COLO668 (cell line): ENCODE data around the gene RPUSD1.

Experiments
- DNase-seq: peaks from one replicate; lab custom pipeline; 2025; ENCODE audit not compliant: unreplicated experiment; lab: John Stamatoyannopoulos, UW

The RPUSD1 gene

GRCh38 chr16:819336-820043, 31.3 kb upstream of the RPUSD1 start:
- no peak for DNase-seq

- DNase-seq, result no peak
Observed at GRCh38 chr16:818592-818991, 30.4 kb upstream of the RPUSD1 start.

- no peak for DNase-seq
Observed at GRCh38 chr16:818132-818531, 30.0 kb upstream of the RPUSD1 start.

DNA sequence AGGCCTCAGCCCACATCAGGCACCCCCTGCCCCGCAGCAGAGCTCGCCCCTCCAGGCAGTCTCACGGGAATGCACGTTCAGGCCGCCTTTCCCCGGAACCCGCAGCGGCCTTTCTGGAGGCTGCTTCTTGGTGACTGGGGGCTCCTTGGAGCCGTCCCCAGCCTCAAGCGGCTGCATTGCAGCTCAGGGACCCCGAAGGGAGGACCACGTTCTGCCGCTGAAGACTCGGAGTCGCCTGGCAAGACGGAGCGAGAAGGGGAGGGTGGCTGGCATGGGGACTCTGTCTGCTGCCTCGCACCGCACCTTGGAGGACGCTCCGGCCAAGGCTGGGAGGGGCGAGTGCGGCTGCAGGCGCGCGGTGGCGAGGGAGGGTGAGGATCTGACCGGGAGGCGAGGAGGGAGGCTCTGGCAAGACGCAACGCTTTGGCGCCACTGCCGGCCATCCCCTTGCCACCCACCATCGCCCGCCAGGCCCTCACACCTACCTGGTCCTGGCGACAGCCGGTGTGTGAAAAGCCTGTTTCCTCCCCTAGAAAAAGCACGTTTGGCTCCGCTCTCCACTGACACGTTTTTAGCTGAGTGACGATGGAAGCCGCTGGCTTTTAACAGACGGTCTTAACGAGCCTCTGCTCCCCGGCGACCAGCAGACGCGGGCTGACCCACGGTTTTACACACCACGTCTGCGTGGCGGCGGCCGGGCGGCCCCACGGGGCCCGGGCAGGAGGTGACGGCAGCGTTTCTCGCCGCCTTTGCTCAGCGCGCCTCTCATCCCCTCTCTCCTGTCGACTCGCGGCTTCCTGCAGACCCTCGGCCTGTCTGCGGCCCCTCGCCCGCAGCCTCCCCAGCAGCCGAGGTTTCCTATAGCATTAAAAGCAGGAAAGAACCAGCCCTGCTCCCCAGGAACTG, 29.1 kb upstream of the RPUSD1 start:
- DNase-seq, result no peak

DNA sequence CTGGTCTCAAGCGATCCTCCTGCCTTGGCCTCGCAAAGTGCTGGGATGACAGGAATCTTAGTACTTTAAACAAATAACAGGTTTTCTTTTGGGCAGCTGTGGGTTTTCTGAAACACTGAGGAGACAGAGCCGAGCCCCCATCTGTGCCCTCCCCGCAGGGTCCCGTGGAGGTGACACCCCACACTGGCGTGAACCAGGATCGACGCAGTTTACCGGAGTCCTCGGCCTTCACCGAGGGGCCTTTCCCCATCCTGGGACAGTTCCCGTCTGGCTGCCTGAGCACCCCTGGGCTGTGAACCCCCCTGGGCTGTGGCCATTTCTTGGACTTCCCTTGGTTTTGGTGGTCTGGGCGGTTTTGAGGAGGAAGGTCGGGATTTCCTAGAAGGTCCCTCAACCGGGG, 27.7 kb upstream of the RPUSD1 start:
- DNase-seq, result no peak

GRCh38 chr16:814974-815373, 26.8 kb upstream of the RPUSD1 start:
- no peak for DNase-seq

- no peak for DNase-seq
Observed at GRCh38 chr16:813916-814412, 25.8 kb upstream of the RPUSD1 start.

DNA sequence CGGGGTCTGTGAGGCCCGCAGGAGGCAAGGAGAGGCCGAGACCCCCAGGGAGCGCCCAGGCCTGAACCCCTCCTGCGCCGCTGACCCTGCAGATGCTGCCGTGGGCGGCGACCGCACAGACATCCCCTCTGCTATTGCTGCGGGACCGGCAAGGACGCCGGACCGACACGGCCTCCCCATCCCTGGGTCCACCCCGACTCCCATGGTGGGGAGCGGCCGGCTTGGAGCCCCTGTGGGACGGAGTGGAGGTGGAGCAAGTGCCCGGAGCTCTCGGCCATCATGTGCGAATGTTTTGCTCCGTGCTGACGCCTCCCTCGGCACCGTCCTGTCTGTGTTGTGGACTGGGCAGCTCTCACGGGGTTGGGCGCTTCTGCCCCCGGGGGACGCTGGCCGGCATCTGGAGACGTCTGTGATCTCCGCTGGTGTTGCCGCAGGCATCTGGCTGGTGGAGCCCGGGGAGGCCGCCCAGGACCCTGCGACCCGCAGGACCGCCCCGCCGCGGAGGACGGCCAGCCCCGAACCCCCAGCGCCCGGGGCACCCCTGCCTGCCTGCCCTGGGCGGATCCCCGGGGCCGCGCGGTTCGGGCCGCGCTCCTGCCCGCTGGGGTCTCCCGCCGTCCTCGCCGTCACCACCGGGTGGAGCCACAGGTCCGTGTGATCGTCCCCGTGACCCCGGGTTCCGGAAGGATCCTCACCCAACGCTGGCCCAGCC, 25.2 kb upstream of the RPUSD1 start:
- DNase-seq, result peak; percentile 49

GRCh38 chr16:808085-808386, 19.9 kb upstream of the RPUSD1 start:
- DNase-seq, result no peak

DNA sequence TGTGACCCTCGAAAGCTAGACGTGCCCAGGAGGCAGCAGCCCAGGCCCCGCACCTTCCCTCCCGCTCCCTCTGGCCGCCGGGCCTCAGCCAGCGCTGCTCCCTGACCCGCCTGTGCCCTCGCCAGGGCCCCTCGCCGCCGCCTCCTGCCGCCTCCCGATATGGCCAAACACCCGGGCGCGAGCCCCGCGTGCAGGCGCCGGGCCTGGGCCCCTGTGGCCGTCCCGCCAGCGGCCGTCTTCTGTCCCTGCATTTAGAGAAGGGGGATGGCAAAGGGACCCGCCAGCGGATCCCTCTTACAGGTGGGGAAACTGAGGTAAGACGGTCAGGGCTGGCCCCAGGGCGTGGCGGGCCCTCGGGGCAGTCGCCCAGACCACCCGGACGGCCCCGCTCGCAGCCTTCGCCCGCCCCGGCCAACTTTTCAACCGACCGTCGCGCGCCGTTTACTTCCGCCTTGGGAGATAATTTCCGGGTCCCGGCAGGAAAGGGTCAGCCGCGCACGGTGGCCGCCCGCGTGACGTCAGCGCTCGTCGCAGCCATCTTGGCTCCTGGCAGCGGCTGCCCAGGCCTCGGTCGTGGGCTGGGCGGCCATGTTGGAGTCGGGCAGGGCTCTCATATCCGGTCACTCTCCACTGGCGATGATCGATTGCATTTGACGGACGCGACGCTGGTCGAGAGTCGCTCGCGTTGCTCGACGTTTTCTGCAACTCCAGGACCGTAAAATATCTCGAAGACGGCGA, 19.3 kb upstream of the RPUSD1 start:
- peak; percentile 97 for DNase-seq

DNA sequence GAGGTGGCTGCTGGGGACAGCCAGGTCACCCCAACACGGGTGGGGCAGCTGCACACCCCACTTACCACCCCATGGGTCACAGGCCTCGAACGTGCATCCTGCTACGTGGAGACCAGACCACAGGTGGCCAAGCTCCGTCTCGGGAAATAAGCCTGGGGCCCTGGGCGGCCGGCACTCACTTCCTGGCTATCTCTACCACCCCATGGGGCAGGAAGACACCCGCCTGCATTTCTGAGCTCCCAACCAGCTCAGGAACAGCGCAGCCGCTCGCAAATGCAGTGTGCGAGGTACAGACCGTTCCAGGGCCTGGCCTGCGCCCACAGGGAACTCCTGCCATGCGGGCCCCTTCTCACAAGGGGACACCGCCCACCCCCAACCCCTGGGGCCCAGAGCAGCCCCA, 17.3 kb upstream of the RPUSD1 start:
- DNase-seq, result no peak

DNA sequence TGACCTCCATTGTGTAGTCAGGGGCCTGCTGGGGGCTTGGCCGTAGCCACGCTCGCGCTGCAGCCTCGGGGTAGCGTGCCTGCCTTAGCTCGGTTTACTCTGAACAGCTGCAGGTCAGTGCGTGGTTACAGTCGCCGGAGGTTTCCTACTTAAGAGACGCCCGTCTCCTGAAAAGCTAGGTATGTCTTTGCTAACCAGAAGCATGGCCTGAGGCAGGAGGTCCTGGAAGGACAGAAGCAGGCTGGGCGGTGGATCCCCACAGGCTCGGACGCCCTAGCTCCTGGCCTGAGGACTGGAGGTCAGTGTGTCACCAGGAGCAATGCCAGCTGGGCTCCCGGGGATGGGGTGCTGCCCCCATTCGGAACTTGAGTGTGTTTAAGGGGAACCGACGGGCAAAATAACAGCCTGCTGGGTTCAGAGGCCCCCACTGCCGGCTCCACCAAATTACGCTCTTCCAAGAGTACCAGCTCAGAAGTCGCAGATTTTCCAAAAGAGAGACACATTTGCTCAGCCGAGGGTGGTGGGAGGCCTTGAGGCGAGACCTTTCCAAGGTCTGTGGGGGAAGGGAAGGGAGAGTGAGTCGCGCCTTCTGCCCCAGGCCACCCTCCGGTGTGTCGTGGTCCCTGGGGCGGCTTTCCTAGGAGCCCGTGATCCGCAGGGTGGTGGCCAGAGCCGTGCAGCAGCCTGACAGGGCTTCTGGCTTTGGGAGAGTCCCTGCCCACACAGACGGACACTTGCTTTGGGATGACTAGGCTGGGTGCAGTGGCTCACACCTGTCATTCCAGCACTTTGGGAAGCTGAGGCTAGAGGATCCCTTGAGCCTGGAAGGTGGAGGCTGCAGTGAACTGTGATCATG, 16.2 kb upstream of the RPUSD1 start:
- no peak for DNase-seq

DNA sequence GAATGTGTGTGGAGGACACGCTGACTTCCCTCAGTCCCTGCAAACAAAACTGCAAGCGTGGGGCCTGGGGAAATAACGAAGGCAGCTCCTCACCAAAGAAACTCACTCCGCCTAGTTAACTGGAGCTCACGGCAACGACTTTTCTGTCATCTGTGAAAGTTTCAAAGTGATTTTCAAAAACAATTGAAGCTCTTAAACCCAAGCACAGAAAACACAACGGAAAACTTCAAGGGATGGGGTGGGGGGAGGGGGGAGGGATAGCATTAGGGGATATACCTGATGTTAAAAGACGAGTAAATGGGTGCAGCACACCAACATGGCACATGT, 15.5 kb upstream of the RPUSD1 start:
- DNase-seq, result no peak

DNA sequence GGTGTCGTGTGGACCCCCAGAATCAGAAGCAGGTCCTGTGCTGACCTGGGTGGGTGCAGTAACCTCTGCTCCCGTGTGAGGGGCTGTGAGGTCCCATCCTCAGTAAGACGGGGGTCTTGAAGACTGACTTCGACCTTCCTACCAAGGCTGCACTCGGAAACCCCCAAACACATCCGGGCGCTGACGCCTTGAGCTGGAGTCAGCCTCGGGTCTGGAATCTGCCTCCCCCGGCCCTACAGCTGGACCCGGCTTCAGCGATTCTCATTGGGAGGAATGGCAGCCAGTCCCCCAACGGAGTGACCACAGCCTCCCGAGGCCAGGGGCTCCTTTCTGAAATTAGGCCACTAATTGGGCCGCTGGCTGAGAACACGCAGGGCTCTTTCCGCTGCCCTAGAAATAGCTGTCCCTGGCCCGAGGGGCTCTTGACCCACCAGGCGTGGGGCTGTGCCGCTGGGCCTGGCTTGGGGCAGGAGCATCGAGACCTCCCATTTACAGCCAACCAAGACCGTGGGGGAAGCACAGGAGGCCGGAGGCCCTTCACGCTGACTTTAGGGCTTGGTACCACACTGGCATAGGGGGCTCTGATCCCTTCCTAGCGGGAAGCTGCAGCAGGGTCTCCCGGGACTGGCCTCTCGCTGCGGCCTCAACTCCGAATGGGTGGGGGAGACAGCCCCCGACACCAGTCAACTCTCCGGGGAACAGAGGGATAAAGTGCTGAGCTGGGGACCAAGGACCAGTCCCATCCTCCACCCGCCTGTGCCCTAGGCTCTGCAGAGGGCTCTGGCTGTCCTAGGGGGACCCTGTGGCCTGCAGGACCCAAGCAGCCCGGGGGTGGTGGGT, 15.0 kb upstream of the RPUSD1 start:
- no peak for DNase-seq

DNA sequence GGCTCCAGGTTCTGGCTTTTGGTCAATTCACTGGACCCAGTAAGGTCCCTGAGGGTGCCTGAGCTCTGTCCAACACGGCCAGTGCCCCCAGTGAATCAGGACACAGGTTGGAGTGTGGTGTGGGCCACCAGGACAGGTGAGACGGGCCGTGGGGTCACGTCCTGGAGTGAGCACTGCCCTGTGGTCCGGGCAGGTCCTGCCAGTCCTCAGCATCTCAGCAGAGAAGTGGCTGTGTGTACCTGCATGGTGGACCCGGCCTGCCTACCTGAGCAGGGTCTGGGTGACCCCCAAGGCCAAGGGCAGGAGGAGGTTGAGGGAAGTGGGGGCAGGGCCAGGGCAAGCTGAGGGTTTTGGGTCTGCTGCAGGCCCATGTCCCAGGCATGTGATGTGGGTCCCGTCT, 14.3 kb upstream of the RPUSD1 start:
- no peak for DNase-seq

GRCh38 chr16:801584-802363, 13.6 kb upstream of the RPUSD1 start:
- DNase-seq, result no peak

- no peak for DNase-seq
Observed at GRCh38 chr16:800834-801511, 12.8 kb upstream of the RPUSD1 start.
